CD4-positive, alpha-beta T cell (primary cell): ENCODE data around the gene ZNF692. TPM values are rescaled to one million over a fixed set of nuclear protein-coding genes. Genes with fewer than 3 reads are reported as not detected.

Source experiments
- ATAC-seq: fragments of 200-7000 bp; cut with Tn5 transposase; one replicate; pipeline ENCODE4 v1.10.0; 2022; ENCODE audit warnings: mild to moderate bottlenecking; ENCODE audit not compliant: poor library complexity
- CTCF ChIA-PET: fragments of 350-600 bp; sonication (Branson Sonifier 250); formaldehyde crosslinking; loops from one replicate; lab custom pipeline; 2021; ENCODE audit warnings: antibody characterized with exemption, inconsistent platforms; lab: Charles Lee
- POLR2A ChIA-PET: fragments of 350-600 bp; sonication (Branson Sonifier 250); formaldehyde crosslinking; loops from one replicate; lab custom pipeline; 2021; ENCODE audit warnings: antibody characterized with exemption, inconsistent platforms; lab: Charles Lee
- DNase-seq, 14 experiments: peaks; one replicate each; pipeline ENCODE4 v3.0.0-alpha.2; 2013 to 2020; ENCODE audit warnings: mixed read lengths in 2 of 14
- H3K27ac ChIP-seq, 2 donors: one replicate each; pipeline versions ENCODE4 v1.5.1 to v1.7.0; 2013; ENCODE audit warnings: low read length in 2 of 2, low read depth in 1 of 2, mild to moderate bottlenecking in 1 of 2
- H3K27me3 ChIP-seq, 2 experiments: 1 replicate in 1 of 2; 2 replicates in 1 of 2; pipeline versions ENCODE4 v1.6.1 to v1.7.0; 2013; ENCODE audit warnings: low read length in 2 of 2, control low read depth in 1 of 2, mild to moderate bottlenecking in 1 of 2, moderate library complexity in 1 of 2; ENCODE audit not compliant: insufficient read depth in 2 of 2, control insufficient read depth in 1 of 2
- H3K36me3 ChIP-seq: one replicate; pipeline ENCODE4 v1.6.1; 2013; ENCODE audit warnings: low read length, control low read depth; ENCODE audit not compliant: insufficient read depth
- H3K4me1 ChIP-seq: one replicate; pipeline ENCODE4 v1.6.1; 2013; ENCODE audit warnings: low read length, control low read depth; ENCODE audit not compliant: insufficient read depth
- H3K4me3 ChIP-seq: one replicate; pipeline ENCODE4 v1.5.1; 2013; ENCODE audit warnings: mild to moderate bottlenecking, low read length, moderate library complexity
- H3K9me3 ChIP-seq, 2 experiments: 1 replicate in 1 of 2; 2 replicates in 1 of 2; pipeline versions ENCODE4 v1.6.1 to v1.7.0; 2013; ENCODE audit warnings: low read length in 2 of 2, mild to moderate bottlenecking in 2 of 2, control low read depth in 1 of 2, moderate library complexity in 1 of 2; ENCODE audit not compliant: control insufficient read depth in 1 of 2, insufficient read depth in 1 of 2
- H3K27ac Mint-ChIP-seq: one replicate; pipeline ENCODE4 v1.8.0; 2020; ENCODE audit warnings: mixed read lengths
- H3K27me3 Mint-ChIP-seq: one replicate; pipeline ENCODE4 v1.8.0; 2021; ENCODE audit warnings: mixed read lengths
- H3K36me3 Mint-ChIP-seq: one replicate; pipeline ENCODE4 v1.8.0; 2021; ENCODE audit warnings: low read depth, mixed read lengths
- H3K4me1 Mint-ChIP-seq: one replicate; pipeline ENCODE4 v1.8.0; 2021; ENCODE audit warnings: low read depth, mixed read lengths
- H3K4me3 Mint-ChIP-seq: one replicate; pipeline ENCODE4 v1.8.0; 2020; ENCODE audit warnings: mild to moderate bottlenecking, mixed read lengths
- H3K9me3 Mint-ChIP-seq: one replicate; pipeline ENCODE4 v1.8.0; 2020; ENCODE audit warnings: mixed read lengths
- intact Hi-C, 2 experiments: fragments of 100-400 bp; cut with DNase I in 1 of 2; cut with micrococcal nuclease in 1 of 2; formaldehyde crosslinking; loops; one replicate each; pipeline versions ENCODE4 v1.15.1 to v1.9.0; 2023 to 2025; cut with DNase I, micrococcal nuclease
- total RNA-seq, 174 experiments: library from RNA in 2 of 174; stranded (reverse) in 2 of 174; gene quantifications; one replicate each; pipeline ENCODE4 v1.2.3 and lab custom pipeline; 2021 to 2026
- TF ChIP-seq, protein P1 (sequence below): fragments of 200-600 bp; IDR thresholded peaks from one replicate; pipeline ENCODE4 v1.8.0; 2022; ENCODE audit warnings: antibody characterized with exemption, mild to moderate bottlenecking

The ZNF692 gene
- total RNA-seq, 2 experiments from 2014 or later = 23.3 to 27.3 TPM

DNA sequence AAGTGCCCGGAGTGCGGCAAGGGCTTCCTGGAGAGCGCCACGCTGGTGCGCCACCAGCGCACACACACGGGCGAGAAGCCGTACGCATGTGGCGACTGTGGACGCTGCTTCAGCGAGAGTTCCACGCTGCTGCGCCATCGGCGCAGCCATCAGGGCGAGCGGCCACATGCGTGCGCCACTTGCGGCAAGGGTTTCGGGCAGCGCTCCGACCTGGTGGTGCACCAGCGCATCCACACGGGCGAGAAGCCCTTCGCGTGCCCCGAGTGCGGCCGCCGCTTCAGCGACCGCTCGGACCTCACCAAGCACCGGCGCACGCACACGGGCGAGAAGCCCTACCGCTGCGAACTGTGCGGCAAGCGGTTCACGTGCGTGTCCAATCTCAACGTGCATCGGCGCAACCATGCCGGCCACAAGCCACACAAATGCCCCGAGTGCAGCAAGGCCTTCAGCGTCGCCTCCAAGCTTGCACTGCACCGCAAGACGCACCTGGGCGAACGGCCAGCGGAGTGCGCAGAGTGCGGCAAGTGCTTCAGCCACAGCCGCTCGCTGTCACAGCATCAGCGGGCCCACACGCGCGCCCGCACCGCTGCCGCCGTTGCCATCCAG is 10.8 kb downstream of the ZNF692 start:
- Histone ChIP-seq H3K4me1 (peaks cover 1% of the 10 kb centered on the region), H3K4me3 (no peak overlapping the region), H3K27me3 (no peaks in the 10 kb centered on the region), H3K36me3 (peaks cover 64% of the 10 kb centered on the region), H3K9me3 (no peaks in the 10 kb centered on the region), H3K27ac (no peak overlapping the region)
- POLR2A ChIA-PET = interaction anchor here (1.7 kb wide), 1 partner anchor 10 kb away, joined by 5 read pairs; no protein-coding TSS in a partner anchor
- CTCF ChIA-PET = no interaction called here
- ATAC-seq (no peak), DNase-seq (no peak)
- intact Hi-C loops = no loop called here
- no peaks in the 10 kb centered on the region for H3K4me1 Mint-ChIP-seq
- H3K27ac Mint-ChIP-seq = no peak overlapping the region
- H3K9me3 Mint-ChIP-seq = no peaks in the 10 kb centered on the region
- TF ChIP-seq, protein P1, sequence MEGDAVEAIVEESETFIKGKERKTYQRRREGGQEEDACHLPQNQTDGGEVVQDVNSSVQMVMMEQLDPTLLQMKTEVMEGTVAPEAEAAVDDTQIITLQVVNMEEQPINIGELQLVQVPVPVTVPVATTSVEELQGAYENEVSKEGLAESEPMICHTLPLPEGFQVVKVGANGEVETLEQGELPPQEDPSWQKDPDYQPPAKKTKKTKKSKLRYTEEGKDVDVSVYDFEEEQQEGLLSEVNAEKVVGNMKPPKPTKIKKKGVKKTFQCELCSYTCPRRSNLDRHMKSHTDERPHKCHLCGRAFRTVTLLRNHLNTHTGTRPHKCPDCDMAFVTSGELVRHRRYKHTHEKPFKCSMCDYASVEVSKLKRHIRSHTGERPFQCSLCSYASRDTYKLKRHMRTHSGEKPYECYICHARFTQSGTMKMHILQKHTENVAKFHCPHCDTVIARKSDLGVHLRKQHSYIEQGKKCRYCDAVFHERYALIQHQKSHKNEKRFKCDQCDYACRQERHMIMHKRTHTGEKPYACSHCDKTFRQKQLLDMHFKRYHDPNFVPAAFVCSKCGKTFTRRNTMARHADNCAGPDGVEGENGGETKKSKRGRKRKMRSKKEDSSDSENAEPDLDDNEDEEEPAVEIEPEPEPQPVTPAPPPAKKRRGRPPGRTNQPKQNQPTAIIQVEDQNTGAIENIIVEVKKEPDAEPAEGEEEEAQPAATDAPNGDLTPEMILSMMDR = no peak
- H3K36me3 Mint-ChIP-seq = peaks cover 54% of the 10 kb centered on the region
- H3K4me3 Mint-ChIP-seq = no peak overlapping the region
- no peaks in the 10 kb centered on the region for H3K27me3 Mint-ChIP-seq

DNA sequence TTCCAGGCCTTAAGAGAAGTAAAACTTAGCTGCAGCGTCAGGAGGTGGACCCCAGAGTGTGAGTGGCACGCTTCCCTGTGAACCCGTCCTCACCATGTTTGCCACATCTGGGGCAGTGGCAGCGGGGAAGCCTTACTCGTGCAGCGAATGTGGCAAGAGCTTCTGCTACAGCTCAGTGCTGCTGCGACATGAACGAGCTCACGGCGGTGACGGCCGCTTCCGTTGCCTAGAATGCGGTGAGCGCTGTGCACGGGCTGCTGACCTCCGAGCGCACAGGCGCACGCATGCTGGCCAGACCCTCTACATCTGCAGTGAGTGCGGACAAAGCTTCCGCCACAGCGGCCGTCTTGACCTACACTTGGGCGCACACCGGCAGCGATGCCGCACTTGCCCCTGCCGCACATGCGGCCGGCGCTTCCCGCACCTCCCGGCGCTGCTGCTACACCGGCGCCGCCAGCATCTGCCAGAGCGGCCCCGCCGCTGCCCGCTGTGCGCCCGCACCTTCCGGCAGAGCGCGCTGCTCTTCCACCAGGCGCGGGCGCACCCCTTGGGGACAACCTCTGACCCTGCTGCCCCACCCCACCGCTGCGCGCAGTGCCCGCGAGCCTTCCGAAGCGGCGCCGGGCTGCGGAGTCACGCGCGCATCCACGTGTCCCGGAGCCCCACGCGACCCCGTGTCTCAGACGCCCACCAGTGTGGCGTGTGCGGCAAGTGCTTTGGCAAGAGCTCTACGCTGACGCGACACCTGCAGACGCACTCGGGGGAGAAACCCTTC is 11.5 kb downstream of the ZNF692 start:
- Mint-ChIP-seq H3K9me3 (no peaks in the 10 kb centered on the region), H3K27ac (no peak overlapping the region), H3K36me3 (peaks cover 54% of the 10 kb centered on the region), H3K4me3 (no peak overlapping the region), H3K4me1 (no peaks in the 10 kb centered on the region), H3K27me3 (no peaks in the 10 kb centered on the region)
- CTCF ChIA-PET = no interaction called here
- Histone ChIP-seq H3K36me3 (peaks cover 67% of the 10 kb centered on the region), H3K27me3 (no peaks in the 10 kb centered on the region), H3K9me3 (no peaks in the 10 kb centered on the region), H3K4me3 (no peak overlapping the region), H3K27ac (no peak overlapping the region), H3K4me1 (no peaks in the 10 kb centered on the region)
- TF ChIP-seq, protein P1 = no peak
- no peak for DNase-seq
- no peak for ATAC-seq
- intact Hi-C loops = no loop called here
- POLR2A ChIA-PET = interaction anchor here (1.6 to 1.7 kb wide), 2 partner anchors 10 to 11 kb away, joined by 5 read pairs; no protein-coding TSS in a partner anchor

DNA sequence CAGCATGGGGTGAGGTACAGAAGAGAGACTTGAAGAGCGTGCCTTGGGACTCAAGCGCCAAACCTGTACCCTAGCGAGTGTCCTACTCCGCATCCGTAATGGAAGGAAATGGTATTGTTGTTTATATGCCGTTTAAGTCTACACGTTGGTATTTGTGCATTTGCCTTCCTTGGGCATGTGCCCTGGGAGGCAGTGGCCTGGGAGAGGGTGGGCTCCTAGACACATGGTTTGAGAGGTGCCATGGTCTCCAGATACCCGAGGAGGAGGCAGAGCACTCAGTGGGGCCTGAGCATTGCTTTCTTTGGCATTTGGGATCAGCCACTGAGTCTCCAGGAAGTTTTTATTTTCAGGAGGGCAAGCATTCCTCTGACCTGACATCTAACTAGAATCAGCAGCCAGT is 14.4 kb downstream of the ZNF692 start:
- no peak for ATAC-seq
- CTCF ChIA-PET = no interaction called here
- no peak overlapping the region for H3K27ac Mint-ChIP-seq
- Histone ChIP-seq H3K36me3 (peaks cover 59% of the 10 kb centered on the region), H3K27ac (no peak overlapping the region), H3K9me3 (no peaks in the 10 kb centered on the region), H3K4me3 (no peak overlapping the region), H3K4me1 (peaks cover 20% of the 10 kb centered on the region), H3K27me3 (no peaks in the 10 kb centered on the region)
- no peaks in the 10 kb centered on the region for H3K9me3 Mint-ChIP-seq
- POLR2A ChIA-PET = interaction anchor here (0.7 kb wide), 1 partner anchor 14 kb away, joined by 4 read pairs; the partner anchor contains the start of gene ZNF692
- H3K4me3 Mint-ChIP-seq = no peak overlapping the region
- H3K27me3 Mint-ChIP-seq = no peaks in the 10 kb centered on the region
- intact Hi-C loops = no loop called here
- H3K36me3 Mint-ChIP-seq = peaks cover 45% of the 10 kb centered on the region
- H3K4me1 Mint-ChIP-seq = peaks cover 21% of the 10 kb centered on the region
- DNase-seq = peak in 1 of 14 experiments; percentile 15
- TF ChIP-seq, protein P1 = no peak
